DMS 273 (cell line): ENCODE data around the gene FOXA3.
"Not testable (repeated sequence)": the region's sequence is repeated elsewhere in the genome, so short reads cannot be mapped to it uniquely, and the experiment has no call there.

ENCODE experiments used
- DNase-seq: peaks from one replicate; lab custom pipeline; 2025; ENCODE audit not compliant: unreplicated experiment; lab: John Stamatoyannopoulos, UW

The FOXA3 gene

DNA sequence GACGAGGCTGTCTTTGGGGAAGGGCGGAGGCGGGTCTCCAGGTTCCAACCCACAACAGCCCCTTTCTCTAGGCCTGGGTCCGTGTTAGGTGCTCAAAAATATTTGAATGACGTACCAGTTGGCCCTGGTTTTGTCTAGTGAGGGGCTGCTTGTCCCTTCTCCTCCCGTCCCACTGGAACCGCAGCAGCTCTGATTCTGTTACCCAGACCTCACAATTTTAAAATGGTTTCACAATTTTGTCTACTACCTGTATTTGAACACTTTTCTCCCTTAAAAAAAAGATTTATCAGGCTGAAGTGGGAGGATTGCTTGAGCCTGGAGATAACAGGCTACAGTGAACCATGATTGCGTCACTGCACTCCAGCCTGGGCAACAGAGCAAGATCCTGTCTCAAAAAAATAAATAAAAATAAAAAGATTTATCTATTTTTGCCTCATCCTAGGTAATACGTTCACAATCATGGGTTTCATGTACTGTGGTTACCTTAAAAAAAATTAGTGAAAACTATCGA is 23.1 kb downstream of the FOXA3 start:
- no peak for DNase-seq

DNA sequence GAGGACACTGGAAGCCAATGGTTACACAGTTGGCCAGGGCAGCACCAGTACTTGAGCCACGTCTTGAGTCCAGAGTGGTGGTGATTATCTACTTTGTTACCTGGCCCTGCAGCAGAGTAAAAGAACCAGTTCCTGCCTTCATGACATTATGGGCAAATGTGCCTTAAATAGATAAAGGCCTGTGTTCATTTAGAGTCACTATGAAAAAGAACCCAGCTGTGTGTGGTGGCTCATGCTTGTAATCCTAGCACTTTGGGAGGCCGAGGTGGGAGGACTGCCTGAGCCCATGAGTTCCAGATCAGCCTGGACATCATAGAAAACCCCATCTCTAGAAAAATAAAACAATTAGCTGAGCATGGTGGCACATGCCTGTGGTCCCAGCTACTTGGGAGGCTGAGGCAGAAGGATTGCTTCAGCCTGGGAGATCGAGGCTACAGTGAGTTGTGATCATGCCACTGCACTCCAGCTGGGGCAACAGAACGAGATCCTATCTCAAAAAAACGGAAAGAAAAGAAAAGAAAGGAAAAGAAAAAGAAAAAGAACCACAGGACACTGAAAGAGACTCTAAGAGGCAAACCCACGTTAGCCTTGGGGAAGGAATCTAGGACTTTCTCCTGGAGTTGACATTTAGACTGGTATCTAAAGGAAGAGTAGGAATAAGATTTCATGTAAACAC is 25.2 kb downstream of the FOXA3 start:
- no peak for DNase-seq

DNA sequence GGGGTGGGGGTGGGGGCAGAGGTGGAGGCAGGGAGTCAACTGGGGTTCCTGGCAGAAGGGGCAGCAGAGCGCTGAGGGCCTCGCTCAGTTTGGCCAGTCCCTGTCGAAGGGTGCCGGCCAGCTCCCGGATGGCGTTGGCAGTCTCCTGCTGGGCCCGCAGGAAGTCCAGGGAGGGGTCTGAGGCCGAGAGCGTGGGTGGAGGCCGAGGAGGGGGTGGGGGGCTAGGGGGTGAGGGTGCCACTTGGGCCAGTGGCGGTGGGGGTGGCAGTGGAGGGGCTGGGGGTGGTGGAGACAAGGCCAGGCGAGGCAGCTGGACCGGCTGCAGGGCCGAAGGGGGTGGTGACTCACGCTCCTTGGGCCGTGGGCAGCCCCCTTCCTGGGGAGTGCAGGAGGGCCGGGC is 26.8 kb downstream of the FOXA3 start:
- DNase-seq, result no peak

DNA sequence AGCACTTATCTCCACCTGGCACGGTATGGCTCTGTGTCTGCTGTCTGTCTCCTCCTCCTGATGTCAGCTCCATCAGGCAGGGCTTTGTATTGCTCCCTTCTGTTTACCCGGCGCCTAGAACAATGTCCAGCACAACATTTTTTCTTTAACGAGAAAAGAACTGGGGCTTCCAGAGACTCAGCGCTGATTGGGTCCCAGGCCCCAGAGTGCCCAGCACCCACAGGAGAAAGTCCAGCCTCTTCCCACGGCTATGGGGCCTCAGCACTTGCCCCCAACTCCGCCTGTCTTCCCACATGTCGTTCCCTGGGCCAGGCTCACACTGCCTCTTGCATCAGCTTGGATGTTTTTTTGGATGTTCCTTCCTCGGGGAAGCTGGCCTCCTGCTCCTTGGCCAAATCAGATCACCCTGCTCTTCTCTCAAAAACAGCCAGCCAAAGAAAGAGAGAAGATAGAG is 31.4 kb downstream of the FOXA3 start:
- no peak for DNase-seq

DNA sequence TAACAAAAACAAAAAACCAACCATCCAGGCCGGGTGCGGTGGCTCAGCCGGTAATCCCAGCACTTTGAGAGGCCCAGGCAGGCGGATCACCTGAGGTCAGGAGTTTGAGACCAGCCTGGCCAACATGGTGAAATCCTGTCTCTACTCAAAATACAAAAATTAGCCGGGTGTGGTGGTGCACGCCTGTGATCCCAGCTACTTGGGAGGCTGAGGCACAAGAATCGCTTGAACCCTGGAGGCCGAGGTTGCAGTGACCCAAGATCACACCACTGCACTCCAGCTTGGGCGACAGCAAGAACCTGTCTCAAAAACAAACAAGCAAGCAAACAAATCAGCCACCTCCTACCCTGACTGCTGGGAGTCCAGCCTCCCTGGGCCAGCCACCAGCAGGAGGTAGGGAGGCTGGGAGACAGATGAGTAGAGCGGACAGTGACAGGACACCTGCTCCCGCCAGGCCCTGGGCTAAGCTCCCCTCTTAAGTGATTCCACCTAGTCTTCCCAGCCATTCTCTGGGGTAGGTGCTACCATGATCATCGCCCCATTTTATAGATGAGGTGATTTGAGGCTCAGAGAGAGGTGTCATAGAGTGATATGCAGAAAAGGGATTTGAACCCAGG is 32.0 kb downstream of the FOXA3 start:
- DNase-seq, result not testable (repeated sequence)

DNA sequence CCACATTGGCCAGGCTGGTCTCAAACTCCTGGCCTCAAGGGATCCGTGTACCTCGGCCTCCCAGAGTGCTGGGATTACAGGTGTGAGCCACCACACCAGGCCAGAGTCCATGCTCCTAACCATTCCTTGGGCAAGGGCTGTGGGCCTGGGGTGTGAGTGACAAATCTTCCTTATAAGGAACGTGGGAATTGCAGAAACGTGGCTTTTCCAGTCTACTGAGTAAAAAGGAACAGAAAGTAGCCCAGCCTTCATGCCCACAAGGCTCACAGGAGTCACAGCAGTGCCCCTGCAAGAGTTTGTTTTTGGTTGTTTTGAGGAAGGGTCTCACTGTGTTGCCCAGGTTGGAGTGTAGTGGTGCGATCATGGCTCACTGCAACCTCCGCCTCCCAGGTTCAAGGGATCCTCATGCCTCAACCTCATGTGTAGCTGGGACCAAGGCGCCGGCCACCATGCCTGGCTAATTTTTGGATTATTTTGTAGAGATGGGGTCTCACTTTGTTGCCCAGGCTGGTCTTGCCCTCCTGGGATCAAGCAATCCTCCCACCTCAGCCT is 33.2 kb downstream of the FOXA3 start:
- no peak for DNase-seq

DNA sequence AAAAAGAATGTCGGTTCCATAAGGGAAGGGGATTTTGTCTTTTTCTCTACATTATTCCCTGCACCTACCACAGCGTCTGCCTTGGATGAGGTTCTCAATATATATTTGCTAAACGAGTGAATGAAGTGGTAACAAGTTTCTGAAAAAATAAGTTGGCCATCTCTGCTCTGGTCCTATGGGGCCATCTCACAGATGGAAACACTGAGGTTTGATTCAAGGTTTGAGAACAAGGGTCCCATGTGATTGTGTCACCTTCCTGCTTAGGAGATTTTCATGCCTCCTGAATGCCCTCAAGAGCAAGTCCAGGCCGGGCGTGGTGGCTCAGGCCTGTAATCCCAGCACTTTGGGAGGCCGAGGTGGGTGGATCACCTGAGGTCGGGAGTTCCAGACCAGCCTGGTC is 35.1 kb downstream of the FOXA3 start:
- DNase-seq, result no peak

DNA sequence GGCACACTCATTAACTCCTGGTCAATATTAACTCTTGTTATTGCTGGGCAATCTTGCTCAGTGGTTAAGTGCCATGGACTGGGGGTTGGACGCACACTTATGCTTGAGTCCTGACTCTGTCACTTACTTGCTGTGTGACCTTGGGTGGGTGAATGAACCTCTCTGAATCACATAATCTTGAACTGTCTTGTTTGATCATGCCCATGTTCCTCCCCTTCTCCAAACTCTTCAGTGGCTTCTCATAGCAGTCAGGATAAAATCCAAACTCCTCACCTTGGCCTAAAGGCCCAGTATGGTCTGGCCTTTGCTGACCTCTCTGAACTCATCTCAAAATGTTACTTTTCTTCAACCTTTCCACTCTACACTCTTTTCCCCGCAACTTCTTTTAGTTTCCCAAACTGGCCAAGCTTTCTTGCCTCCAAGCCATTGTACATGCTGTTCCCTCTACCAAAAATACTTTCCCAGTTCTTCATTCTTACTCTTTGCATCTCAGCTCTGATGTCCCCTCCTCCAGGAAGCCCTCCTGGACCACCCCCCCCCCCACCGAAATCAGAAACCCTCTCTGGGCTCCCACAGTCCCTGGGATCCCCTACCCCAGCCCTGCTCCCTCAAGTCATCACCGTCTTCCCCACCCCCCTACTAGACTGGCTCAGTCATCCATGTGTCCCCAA is 35.9 kb downstream of the FOXA3 start:
- no peak for DNase-seq

DNA sequence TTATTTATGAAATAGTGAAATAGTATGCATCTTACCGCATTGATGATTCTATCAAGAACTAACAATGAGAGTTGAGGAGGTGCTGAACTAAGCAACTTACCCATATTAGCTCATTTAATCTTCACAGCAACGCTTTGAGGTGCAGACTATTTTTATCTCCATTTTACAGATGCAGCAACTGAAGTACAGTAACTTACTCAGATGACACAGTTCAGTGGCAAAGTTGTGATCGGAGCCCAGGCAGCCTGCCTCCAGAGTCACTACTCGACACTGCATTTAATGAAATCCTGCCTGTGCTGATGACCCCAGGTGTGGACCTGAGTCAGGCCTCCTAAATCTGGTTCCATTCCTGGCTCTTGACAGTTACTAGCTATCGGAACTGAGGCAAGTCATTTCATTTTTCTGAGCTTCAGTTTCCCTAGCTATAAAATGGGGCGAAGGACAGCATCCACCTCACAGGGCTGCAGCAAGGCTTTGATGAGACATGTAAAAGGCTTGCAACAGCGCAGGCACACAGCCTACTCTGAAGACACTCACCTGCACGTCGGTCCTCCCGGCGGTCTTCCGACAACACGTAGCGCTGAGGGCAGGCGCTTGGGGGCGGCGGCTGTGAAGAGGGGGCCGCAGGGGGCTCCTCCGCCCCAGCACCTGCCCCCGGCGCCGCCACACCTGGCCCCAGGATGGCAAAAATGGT is 36.8 kb downstream of the FOXA3 start:
- no peak for DNase-seq

DNA sequence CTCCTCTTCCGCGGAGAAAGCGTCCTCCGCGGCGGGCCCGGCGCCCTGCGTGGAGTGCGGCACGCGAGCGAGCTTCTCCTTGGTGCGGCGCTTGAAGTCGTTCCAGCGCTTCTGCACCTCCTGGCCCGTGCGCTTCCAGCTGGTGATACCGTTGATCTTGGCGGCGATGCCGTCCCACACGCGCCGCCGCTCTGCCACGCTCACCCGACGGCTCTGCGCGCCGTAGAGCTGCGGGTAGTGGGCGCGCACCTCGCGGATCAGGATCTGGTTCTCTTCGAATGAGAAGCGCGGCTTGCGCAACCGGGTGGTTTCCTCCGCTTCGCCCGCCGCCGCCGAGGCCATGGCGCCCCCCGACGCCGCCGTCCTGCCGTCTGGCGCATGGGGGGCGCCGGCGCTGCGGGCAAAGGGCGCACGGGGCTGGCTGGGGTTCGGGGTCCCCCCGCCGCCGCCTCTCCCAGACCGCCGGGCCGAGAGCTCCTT is 37.3 kb downstream of the FOXA3 start:
- DNase-seq, result peak; percentile 56

DNA sequence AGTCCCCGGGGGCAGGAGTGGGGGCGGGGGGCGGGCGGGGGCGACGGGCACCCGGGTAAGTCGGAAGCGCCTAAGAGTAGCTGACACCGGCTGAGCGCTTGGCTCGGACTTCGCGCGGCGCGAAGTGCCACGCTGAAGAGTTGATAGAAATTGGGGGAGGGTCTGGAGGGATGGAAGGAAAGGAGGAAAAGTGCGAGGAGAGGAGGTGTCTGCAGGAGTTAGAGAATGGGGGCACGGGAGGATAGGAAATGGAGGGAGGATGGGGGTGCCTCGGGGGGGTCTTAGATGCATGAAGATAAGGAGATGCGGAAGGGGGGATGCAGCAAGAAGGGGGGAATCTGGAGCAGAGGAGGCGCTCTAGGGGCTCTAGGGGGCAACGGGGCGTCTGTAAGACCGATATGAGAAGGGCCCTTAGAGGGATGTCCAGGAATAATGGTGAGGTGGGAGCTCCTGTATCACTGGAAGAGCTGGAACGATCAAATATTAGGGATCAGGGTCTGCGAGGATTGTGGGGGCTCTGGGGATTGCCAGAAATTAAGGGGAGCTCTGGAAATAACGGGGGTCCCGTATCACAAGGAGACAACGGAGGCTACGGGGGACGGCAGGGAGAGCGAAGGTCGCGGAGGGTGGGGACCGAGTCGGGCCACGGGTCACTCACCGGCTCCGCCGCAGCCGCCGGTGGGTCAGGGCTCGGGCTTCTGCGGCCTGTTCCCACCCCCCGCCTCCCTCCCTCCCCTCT is 38.0 kb downstream of the FOXA3 start, which contains the start of gene MYPOP:
MYPOP (minus strand) TSS at position 702 of the 739 bp plus-strand sequence. CDS start 840 bp downstream, outside the sequence.
- DNase-seq, result peak; percentile 65

DNA sequence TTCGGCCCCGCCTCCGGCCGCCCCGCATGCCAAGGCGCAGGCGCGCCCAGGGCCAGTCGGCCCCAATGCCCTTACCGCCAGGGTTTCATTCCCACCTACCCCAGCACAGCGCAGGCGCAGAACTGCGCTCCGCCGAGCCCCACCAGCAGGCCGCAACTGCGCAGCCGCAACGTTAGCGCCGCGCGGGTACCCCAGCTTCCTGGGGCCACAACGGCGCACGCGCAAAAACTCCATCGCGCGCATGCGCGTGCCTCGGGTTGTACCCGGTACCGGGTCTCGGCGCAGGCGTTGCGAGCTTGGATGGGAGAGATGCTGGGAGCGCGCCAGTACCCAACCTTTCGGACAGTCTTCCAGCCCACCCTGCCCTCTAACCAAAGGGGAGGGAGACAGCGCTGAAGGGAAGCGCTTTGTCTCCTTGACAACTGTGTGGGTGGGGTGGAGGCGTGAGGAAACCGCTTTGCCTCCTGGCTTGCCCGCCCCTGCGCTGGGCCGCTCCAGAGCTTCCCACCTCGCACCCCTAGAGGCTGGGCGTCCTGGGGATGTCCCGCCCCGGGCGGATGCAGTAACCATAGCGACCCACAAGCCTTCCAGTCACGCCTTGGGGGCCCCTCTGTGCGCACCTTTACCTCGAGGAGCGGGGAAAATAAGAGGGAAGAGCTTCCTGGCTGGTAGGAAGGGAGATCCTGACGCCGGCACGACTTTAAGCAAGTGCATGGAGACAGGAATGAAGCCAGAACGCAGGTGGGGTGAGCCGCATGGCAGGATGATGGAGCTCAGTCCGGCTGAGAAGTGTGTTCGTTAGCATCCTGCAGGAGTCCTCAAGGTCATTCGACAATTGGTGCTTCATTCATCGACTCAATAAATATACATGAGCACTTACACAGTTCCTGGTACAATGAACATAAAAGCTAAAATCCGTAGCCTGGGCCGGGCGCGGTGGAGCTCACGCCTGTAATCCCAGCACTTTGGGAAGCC is 38.8 kb downstream of the FOXA3 start:
- peak; percentile 99 for DNase-seq

DNA sequence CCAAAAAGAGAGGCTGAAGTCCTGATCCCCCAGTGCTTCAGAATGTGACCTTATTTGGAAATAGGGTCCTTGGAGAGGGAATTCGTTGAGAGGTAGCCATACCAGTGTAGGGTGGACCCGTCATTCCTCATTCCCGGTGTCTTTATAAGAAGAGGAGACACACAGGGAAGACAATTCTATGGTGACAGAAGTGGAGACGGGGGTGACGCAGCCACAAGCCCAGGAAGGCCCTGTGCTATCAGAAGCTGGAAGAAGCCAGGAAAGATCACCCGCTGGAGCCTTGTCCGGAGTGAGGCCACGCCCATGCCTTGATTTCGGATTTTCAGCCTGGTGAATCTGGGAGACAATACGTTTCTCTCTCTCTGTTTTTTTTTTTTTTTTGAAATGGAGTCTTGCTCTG is 40.9 kb downstream of the FOXA3 start:
- DNase-seq, result no peak

DNA sequence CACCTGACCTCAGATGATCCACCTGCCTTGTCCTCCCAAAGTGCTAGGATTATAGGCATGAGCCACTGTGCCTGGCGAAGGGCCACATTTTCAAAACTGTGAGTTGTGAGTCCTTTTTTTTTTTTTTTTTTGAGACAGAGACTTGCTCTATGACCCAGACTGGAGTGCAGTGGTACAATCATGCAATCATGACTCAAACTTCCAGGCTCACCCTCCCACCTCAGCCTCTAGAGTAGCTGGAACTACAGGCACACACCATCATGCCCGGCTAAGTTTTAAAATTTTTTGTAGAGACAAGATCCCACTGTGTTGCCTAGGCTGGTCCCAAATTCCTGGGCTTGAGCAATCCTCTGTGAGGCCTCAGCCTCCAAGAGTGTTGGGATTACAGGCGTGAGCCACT is 42.1 kb downstream of the FOXA3 start:
- DNase-seq, result no peak

DNA sequence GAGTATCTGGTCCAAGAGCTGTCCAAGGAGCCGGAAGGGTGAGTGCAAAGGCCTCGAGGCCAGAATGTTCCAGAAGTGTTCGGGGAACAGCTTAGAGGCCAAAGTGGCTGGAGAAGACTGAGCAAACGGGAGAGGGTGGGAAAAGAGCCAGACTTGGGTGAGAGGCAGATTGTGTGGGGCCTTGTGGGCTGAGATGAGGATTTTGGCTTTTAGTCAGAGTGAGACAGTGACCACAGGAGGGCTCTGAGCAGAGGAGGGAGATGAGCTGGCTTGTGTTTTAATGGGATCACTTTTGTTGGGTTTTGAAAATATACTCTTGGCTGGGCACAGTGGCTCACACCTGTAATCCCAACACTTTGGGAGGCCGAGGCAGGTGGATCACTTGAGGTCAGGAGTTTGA is 44.8 kb downstream of the FOXA3 start:
- DNase-seq, result no peak

DNA sequence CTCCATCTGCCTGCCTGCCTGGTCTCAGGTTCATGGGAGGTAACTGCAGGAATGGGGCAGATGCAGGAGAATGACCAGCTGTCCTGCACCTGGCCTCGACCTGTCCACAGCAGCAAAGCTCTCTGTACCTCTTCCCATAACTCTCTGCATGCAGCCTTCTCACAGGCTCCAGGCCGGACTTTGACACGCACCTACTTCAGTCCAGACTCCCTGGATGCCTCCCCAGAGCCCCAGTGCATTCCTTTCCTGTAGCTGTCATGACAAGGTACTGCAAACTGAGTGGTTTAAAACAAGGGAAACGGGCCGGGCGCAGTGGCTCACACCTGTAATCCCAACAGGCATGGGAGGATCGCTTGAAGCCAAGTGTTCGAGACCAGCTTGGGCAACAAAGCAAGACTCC is 47.2 kb downstream of the FOXA3 start:
- DNase-seq, result no peak

DNA sequence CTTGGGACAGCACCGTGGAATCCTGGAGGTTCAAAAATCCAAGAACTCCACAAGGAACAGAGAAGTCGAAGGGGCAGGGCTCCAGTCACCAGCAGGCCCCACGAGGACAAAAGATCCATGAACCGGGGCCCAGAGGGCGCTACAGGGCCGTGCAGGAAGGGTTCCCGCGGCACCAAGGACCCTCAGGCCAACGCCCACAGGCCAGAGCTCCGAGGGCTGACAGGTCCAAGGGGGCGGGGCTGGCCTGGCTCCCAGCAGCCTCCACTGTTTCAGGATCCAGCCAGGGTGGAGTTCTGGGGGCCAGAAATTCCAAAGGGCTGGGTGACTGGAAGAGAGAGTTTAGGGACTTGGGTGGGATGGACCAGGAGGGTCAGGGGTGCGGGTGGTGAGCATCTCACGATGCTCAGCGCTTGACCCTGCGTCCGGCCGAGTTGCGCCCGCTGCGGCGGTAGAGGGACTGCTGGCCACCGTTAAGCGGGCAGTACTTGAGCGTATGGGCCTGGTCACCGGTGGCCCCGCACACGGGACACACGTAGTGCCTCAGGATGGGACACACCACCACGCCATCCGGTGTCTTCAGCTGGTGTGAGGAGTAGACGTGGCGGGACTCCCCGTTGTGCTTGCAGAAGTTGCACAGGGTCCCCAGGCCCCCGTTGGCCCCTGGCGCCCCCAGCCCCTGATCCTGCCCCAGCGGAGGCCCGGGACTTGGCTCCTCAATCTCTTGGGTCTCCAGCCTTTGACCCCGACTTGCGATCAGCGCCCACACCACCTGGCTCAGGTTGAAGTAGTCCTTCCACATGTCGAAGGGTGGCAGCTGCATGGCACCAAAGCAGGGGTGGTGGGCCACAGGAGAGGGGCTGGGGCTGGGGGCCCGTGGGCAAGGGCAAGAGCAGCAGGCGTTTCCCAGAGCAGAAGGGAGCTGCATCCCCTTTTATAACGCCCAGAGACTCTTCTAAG is 50.0 kb downstream of the FOXA3 start, which contains the start of gene NANOS2:
NANOS2 (minus strand) TSS at position 905 of the 957 bp plus-strand sequence; CDS start at position 820, 85 bp downstream.
- DNase-seq, result peak; percentile 64
